ENCODE data around the gene C4orf54. TPM values are rescaled to one million over a fixed set of nuclear protein-coding genes. Genes with fewer than 3 reads are reported as not detected.

Gene C4orf54
- total RNA-seq, 1 experiment from 2014 or later = not detected

DNA sequence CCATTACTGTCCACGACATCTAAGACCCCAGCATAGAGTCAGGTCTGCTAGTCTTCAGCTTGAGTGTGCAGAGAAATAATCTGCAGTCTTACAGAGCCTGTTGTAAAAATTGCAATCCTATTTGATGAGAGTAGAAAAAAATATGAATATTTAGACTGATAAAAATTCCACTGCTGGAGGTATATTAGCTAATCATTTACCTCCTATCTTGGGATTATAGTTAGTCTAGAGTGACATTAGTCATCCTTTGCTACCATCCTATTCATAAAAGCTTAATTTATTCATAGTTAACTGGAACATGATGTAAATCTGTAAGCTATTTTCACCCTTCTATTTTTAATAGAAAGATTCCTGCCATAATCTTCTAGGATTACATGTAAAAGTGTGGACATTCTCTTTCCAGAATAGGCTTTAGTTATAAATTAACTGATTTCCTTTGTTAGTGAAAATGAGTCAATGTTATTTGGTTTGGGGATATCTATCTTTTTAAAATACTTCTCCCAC is 26.7 kb downstream of the C4orf54 start:
- no peak for DNase-seq
- Histone ChIP-seq H2AFZ (ENCODE audit: low read length) (no peak overlapping the region), H3K4me1 (ENCODE audit: insufficient read depth, low read length) (no peaks in the 10 kb centered on the region; the same call in 1 of the 2 replicates), H3K23me2 (ENCODE audit: insufficient read length, low read depth, low read length, poor library complexity, severe bottlenecking) (no peaks in the 10 kb centered on the region), H3K14ac (ENCODE audit: insufficient read depth, low read length) (no peak overlapping the region), H3K27ac (ENCODE audit: insufficient read length, low read depth, low read length) (no peak overlapping the region), H4K20me1 (ENCODE audit: control insufficient read depth, insufficient read depth, insufficient read length) (no peaks in the 10 kb centered on the region), H3K79me2 (ENCODE audit: insufficient read depth, low read length) (no peaks in the 10 kb centered on the region), H4K5ac (ENCODE audit: insufficient read length, low read depth, low read length) (no peak overlapping the region), H3K27me3 (ENCODE audit: insufficient read depth, low read length) (no peaks in the 10 kb centered on the region), H3K79me1 (ENCODE audit: insufficient read depth, low read depth, low read length, poor library complexity, severe bottlenecking) (no peaks in the 10 kb centered on the region), H3K9me3 (ENCODE audit: control insufficient read depth, low read depth, low read length) (no peaks in the 10 kb centered on the region), H3T11ph (ENCODE audit: low read length) (no peak overlapping the region), H2BK12ac (ENCODE audit: insufficient read length, low read depth, low read length) (no peak overlapping the region), H2BK15ac (ENCODE audit: low read depth, low read length) (no peak overlapping the region), H3K4me2 (ENCODE audit: insufficient read depth, insufficient read length, low read length) (no peak overlapping the region), H3K18ac (ENCODE audit: insufficient read length, low read depth, low read length) (no peak overlapping the region), H4K8ac (replicated peaks; ENCODE audit: insufficient read length, low read depth, low read length) (no peak overlapping the region), H2BK5ac (ENCODE audit: insufficient read length, low read length) (no peak overlapping the region), H4K91ac (ENCODE audit: insufficient read length, low read depth, low read length) (no peak overlapping the region), H3K9ac (ENCODE audit: extremely low read depth, insufficient read length, low read length) (no peak overlapping the region), H3K23ac (ENCODE audit: insufficient read length, low read depth, low read length) (no peak overlapping the region), H3K4ac (ENCODE audit: low read depth, low read length) (no peak overlapping the region), H2AK5ac (ENCODE audit: insufficient read length, low read length) (no peak overlapping the region), H3K56ac (ENCODE audit: insufficient read length, low read depth, low read length) (no peak overlapping the region), H2BK20ac (ENCODE audit: low read depth, low read length, poor library complexity, severe bottlenecking) (no peak overlapping the region), H2BK120ac (ENCODE audit: low read depth, low read length, poor library complexity, severe bottlenecking) (no peak overlapping the region)
- H3K4me3 Mint-ChIP-seq = no peak overlapping the region
- no CpG with 5 or more reads among the region's 1 CpG for WGBS (ENCODE audit: extremely low coverage, insufficient read length, low lambda C conversion rate)
- no peak for TF ChIP-seq CTCF (conservative IDR thresholded peaks at IDR 0.05)
- H3K27ac Mint-ChIP-seq = no peak overlapping the region
- no peaks in the 10 kb centered on the region for H3K27me3 Mint-ChIP-seq (ENCODE audit: low read depth)
- no peaks in the 10 kb centered on the region; a peak in 1 of 5 replicates for H3K9me3 Mint-ChIP-seq
- H3K36me3 Mint-ChIP-seq (ENCODE audit: insufficient read depth in 1 of 3, low read depth in 3 of 3) = no peaks in the 10 kb centered on the region
- H3K4me1 Mint-ChIP-seq = peaks cover 0 to 8% of the 10 kb centered on the region in 2 experiments; a peak in 2 of 4 replicates

Measured in H9 (cell line).